B cell (primary cell): Measurements from ENCODE around the gene MTG2. TPM values are rescaled to one million over a fixed set of nuclear protein-coding genes. Genes with fewer than 3 reads are reported as not detected.

Experiments
- ATAC-seq: fragments of 200-7000 bp; cut with Tn5 transposase; one replicate; pipeline ENCODE4 v1.10.0; 2021; ENCODE audit warnings: low read depth, mild to moderate bottlenecking, moderate number of reproducible peaks, moderate library complexity
- CTCF ChIA-PET: fragments of 350-600 bp; sonication (Branson Sonifier 250); formaldehyde crosslinking; loops from one replicate; lab custom pipeline; 2021; ENCODE audit warnings: antibody characterized with exemption, inconsistent platforms; lab: Charles Lee
- POLR2A ChIA-PET: fragments of 350-600 bp; sonication (Branson Sonifier 250); formaldehyde crosslinking; loops from one replicate; lab custom pipeline; 2021; ENCODE audit warnings: antibody characterized with exemption; lab: Charles Lee
- DNase-seq: peaks from one replicate; pipeline ENCODE4 v3.0.0; 2013
- H2AFZ ChIP-seq: 2 replicates; pipeline ENCODE4 v1.6.1; 2012; ENCODE audit warnings: mild to moderate bottlenecking, low read depth, low read length; ENCODE audit not compliant: insufficient read depth, poor library complexity, severe bottlenecking
- H3K27ac ChIP-seq, 2 donors: 1 replicate in 1 of 2; 2 replicates in 1 of 2; pipeline ENCODE4 v1.5.1; 2012 to 2013; ENCODE audit warnings: low read length in 2 of 2, mild to moderate bottlenecking in 2 of 2, moderate library complexity in 1 of 2
- H3K27me3 ChIP-seq, 4 experiments: fragments of 200-600 bp in 1 of 4; sonication (generic) in 1 of 4; replicated peaks in 1 of 4; 1 replicate in 2 of 4; 2 replicates in 2 of 4; pipeline versions ENCODE4 v1.6.1 to v1.7.0; 2013 to 2016; ENCODE audit warnings: low read length in 3 of 4, mild to moderate bottlenecking in 2 of 4, mixed read lengths in 1 of 4, moderate library complexity in 1 of 4; ENCODE audit not compliant: insufficient read depth in 4 of 4, control insufficient read depth in 3 of 4; ENCODE audit errors: control extremely low read depth in 1 of 4
- H3K36me3 ChIP-seq, 2 experiments: replicated peaks in 1 of 2; 1 replicate in 1 of 2; 2 replicates in 1 of 2; pipeline versions ENCODE4 v1.6.1 to v1.7.1; 2013; ENCODE audit warnings: low read length in 1 of 2; ENCODE audit not compliant: insufficient read depth in 2 of 2, control insufficient read depth in 1 of 2; ENCODE audit errors: control extremely low read depth in 1 of 2, extremely low read depth in 1 of 2
- H3K4me1 ChIP-seq, 2 donors: fragments of 200-600 bp in 1 of 2; sonication (generic) in 1 of 2; 1 replicate in 1 of 2; 2 replicates in 1 of 2; pipeline versions ENCODE4 v1.5.1 to v1.6.1; 2013 to 2017; ENCODE audit warnings: low read length in 2 of 2; ENCODE audit not compliant: control insufficient read depth in 2 of 2, insufficient read depth in 2 of 2
- H3K4me2 ChIP-seq: replicated peaks from 2 replicates; pipeline ENCODE3; 2012; ENCODE audit warnings: mild to moderate bottlenecking, low read depth, low read length; ENCODE audit not compliant: poor library complexity, severe bottlenecking
- H3K4me3 ChIP-seq, 5 experiments: fragments of 200-600 bp in 1 of 5; sonication (generic) in 1 of 5; 1 replicate in 3 of 5; 2 replicates in 2 of 5; pipeline versions ENCODE4 v1.5.1 to v1.7.0; 2011 to 2016; ENCODE audit warnings: low read length in 4 of 5, mild to moderate bottlenecking in 4 of 5, low read depth in 2 of 5, control low read depth in 1 of 5, moderate library complexity in 1 of 5; ENCODE audit not compliant: insufficient read depth in 1 of 5; ENCODE audit errors: control extremely low read depth in 1 of 5, extremely low read depth in 1 of 5
- H3K79me2 ChIP-seq: fragments of 200-600 bp; sonication (generic); one replicate; pipeline ENCODE4 v1.6.0; 2016; ENCODE audit warnings: low read length; ENCODE audit not compliant: control insufficient read depth, insufficient read depth
- H3K9ac ChIP-seq: fragments of 200-600 bp; sonication (generic); 2 replicates; pipeline ENCODE4 v1.6.1; 2017; ENCODE audit warnings: mild to moderate bottlenecking, low read length, moderate library complexity
- H3K9me3 ChIP-seq, 3 donors: one replicate each; pipeline versions ENCODE4 v1.6.1 to v1.7.1; 2013; ENCODE audit warnings: low read length in 2 of 3; ENCODE audit not compliant: control insufficient read depth in 2 of 3, insufficient read depth in 1 of 3; ENCODE audit errors: control extremely low read depth in 1 of 3
- H4K20me1 ChIP-seq: 2 replicates; pipeline ENCODE4 v1.6.0; 2012; ENCODE audit warnings: mild to moderate bottlenecking, low read length; ENCODE audit not compliant: insufficient read depth, control insufficient read depth, poor library complexity, severe bottlenecking
- H3K27ac Mint-ChIP-seq: one replicate; pipeline ENCODE4 v1.8.0; 2021; ENCODE audit warnings: mixed read lengths
- H3K27me3 Mint-ChIP-seq: one replicate; pipeline ENCODE4 v1.8.0; 2021; ENCODE audit warnings: mixed read lengths
- H3K4me1 Mint-ChIP-seq: one replicate; pipeline ENCODE4 v1.8.0; 2021; ENCODE audit warnings: mixed read lengths
- H3K4me3 Mint-ChIP-seq: one replicate; pipeline ENCODE4 v1.8.0; 2021; ENCODE audit warnings: mixed read lengths
- H3K9me3 Mint-ChIP-seq: one replicate; pipeline ENCODE4 v1.8.0; 2022; ENCODE audit warnings: mixed read lengths; ENCODE audit not compliant: insufficient read depth
- EZH2 ChIP-seq: IDR thresholded peaks from 2 replicates; pipeline ENCODE4 v1.6.1; 2012; ENCODE audit warnings: borderline replicate concordance, low read depth, mild to moderate bottlenecking, moderate library complexity, low read length; ENCODE audit not compliant: insufficient read depth, poor library complexity, severe bottlenecking
- WGBS: methylation state at CpG from one replicate; pipeline ENCODE4 v1.1.5; 2013; ENCODE audit warnings: missing lambda C conversion rate; ENCODE audit not compliant: insufficient coverage; 5-methylcytosine and 5-hydroxymethylcytosine counted together
- intact Hi-C: fragments of 100-400 bp; cut with micrococcal nuclease; formaldehyde crosslinking; loops from one replicate; pipeline ENCODE4 v1.10.0; 2022
- polyA plus RNA-seq: library from polyadenylated mRNA; depleted of rRNA; stranded (reverse); fragments of >200 nt; gene quantifications from 2 replicates; pipeline ENCODE4 v1.2.3, GENCODE V29; 2012
- total RNA-seq, 2 donors: library from RNA; stranded (reverse); fragments of 120-200 nt in 1 of 2; gene quantifications; 1 replicate in 1 of 2; 2 replicates in 1 of 2; pipeline versions ENCODE4 v1.2.3 to v1.2.4, GENCODE V29; 2013 to 2022
- TF ChIP-seq, protein P1 (sequence below): fragments of 200-600 bp; IDR thresholded peaks from one replicate; pipeline ENCODE4 v1.8.0; 2022; ENCODE audit warnings: antibody characterized with exemption, mild to moderate bottlenecking

MTG2 gene
- total and polyA plus RNA-seq, 2 donors (not counting 1 experiment from before 2014, with no cell fraction given) = 29.6 to 48.4 TPM

DNA sequence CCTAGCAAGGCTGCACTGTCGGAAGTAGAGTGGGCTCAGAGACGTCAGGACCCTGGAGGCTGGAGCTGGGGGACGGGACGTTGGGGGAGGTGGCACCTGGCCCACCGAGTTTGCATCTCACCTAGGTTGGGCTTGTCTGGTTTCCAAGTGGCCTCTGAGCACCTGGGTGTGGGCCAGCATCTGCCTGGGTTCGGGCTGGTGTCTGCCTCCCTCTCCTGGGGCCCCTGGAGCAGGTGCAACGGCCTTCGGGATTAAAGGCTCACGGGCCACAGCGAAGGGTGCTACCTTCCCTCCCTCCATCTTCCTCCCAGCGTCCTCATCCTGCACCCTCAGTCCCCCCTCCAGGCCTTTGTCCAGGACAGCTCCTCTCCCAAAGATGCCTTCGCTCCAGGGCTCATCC, 31.2 kb downstream of the MTG2 start:
- ChIA-PET POLR2A (no interaction called here), CTCF (no interaction called here)
- Histone ChIP-seq H3K9me3 (peaks cover 0 to 10% (median 0%) of the 10 kb centered on the region in 3 donors), H3K79me2 (no peaks in the 10 kb centered on the region), H3K4me3 (no peak overlapping the region), H2AFZ (no peak overlapping the region), H3K27me3 (peaks cover 0 to 65% (median 19%) of the 10 kb centered on the region in 4 experiments), H3K4me2 (no peak overlapping the region), H3K9ac (no peak overlapping the region), H3K36me3 (no peaks in the 10 kb centered on the region), H3K4me1 (peaks cover 0 to 2% of the 10 kb centered on the region in 2 donors), H4K20me1 (no peaks in the 10 kb centered on the region), H3K27ac (no peak overlapping the region)
- intact Hi-C loops = no loop called here
- H3K9me3 Mint-ChIP-seq = no peaks in the 10 kb centered on the region
- H3K27me3 Mint-ChIP-seq = peaks cover 22% of the 10 kb centered on the region
- DNase-seq (no peak), ATAC-seq (no peak)
- TF ChIP-seq, protein P1, sequence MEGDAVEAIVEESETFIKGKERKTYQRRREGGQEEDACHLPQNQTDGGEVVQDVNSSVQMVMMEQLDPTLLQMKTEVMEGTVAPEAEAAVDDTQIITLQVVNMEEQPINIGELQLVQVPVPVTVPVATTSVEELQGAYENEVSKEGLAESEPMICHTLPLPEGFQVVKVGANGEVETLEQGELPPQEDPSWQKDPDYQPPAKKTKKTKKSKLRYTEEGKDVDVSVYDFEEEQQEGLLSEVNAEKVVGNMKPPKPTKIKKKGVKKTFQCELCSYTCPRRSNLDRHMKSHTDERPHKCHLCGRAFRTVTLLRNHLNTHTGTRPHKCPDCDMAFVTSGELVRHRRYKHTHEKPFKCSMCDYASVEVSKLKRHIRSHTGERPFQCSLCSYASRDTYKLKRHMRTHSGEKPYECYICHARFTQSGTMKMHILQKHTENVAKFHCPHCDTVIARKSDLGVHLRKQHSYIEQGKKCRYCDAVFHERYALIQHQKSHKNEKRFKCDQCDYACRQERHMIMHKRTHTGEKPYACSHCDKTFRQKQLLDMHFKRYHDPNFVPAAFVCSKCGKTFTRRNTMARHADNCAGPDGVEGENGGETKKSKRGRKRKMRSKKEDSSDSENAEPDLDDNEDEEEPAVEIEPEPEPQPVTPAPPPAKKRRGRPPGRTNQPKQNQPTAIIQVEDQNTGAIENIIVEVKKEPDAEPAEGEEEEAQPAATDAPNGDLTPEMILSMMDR = no peak
- no peak for TF ChIP-seq EZH2
- H3K27ac Mint-ChIP-seq = no peak overlapping the region
- H3K4me1 Mint-ChIP-seq = no peaks in the 10 kb centered on the region
- 56% methylated on average over 12 of the region's 12 CpGs for WGBS
- H3K4me3 Mint-ChIP-seq = no peak overlapping the region

DNA sequence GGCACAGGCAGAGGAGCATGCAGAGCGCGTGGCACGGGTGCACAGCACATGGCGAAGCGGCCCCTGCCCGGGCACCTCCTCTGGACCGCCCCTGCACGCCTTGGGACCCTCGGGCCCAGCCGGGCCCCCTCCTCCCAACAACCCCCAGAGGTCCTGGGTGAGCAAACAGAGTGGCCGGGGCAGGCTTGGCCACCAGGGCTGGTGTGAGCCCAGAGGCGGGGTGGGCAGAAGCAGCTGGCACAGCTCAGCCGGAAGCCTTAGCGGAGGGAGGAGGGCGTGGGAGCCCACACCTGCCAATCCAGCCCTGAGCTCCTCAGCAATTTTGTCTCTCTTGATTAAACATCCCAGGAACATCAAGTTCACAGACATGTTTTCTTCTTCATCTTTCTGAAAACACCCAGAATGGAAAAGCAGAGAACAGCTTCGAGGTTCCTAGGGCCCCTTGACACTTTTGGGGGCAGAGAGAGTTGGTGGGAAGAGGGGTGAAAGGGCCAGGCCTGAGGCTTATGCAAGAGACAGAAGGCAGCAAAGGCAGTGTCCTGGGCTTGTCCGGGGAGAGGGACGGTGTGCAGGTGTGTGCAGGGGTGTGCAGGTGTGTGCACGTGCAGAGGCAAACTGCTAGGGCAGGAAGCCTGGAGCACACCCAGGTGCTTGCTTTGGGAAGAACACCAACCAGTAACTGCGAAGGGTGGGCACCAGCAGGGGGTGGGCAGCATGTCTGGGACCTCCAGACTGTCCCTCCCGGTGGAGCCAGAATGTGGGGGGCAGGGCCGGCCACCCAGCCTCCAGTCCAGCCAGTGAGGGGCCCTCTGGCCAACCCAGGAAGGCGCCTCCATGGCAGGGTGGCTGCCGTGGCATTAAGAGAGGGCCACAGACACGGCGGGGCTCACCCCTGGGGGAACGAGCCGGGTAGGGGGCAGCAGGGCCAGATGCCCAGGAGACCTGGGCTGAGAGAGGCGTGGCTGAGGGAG, 32.5 kb downstream of the MTG2 start:
- H3K4me3 ChIP-seq = no peak overlapping the region
- H3K9me3 ChIP-seq = peaks cover 0 to 10% (median 0%) of the 10 kb centered on the region in 3 donors
- ATAC-seq = no peak
- peaks cover 5 to 8% of the 10 kb centered on the region in 2 donors for H3K4me1 ChIP-seq
- peaks cover under 1% of the 10 kb centered on the region for H4K20me1 ChIP-seq
- no peaks in the 10 kb centered on the region for H3K36me3 ChIP-seq
- H3K9ac ChIP-seq = no peak overlapping the region
- no peak overlapping the region for H3K27ac ChIP-seq
- intact Hi-C loops = no loop called here
- no peaks in the 10 kb centered on the region for H3K9me3 Mint-ChIP-seq
- peaks cover 19% of the 10 kb centered on the region for H3K27me3 Mint-ChIP-seq
- DNase-seq = no peak
- H3K79me2 ChIP-seq = no peaks in the 10 kb centered on the region
- H3K4me3 Mint-ChIP-seq = no peak overlapping the region
- ChIA-PET CTCF (no interaction called here), POLR2A (no interaction called here)
- 87% methylated on average over 29 of the region's 29 CpGs for WGBS
- H3K27ac Mint-ChIP-seq = no peak overlapping the region
- no peaks in the 10 kb centered on the region for H3K4me1 Mint-ChIP-seq
- TF ChIP-seq, protein P1 = no peak
- TF ChIP-seq EZH2 = no peak
- no peak overlapping the region for H3K4me2 ChIP-seq
- H2AFZ ChIP-seq = no peak overlapping the region
- peaks cover 0 to 67% (median 16%) of the 10 kb centered on the region in 4 experiments for H3K27me3 ChIP-seq
